CD1c-positive myeloid dendritic cell (primary cell): ENCODE data around the gene PRDM4.

ENCODE experiments used
- DNase-seq: peaks from one replicate; pipeline ENCODE4 v3.0.0-alpha.2; 2016; ENCODE audit errors: extremely low spot score

Gene PRDM4, protein sequence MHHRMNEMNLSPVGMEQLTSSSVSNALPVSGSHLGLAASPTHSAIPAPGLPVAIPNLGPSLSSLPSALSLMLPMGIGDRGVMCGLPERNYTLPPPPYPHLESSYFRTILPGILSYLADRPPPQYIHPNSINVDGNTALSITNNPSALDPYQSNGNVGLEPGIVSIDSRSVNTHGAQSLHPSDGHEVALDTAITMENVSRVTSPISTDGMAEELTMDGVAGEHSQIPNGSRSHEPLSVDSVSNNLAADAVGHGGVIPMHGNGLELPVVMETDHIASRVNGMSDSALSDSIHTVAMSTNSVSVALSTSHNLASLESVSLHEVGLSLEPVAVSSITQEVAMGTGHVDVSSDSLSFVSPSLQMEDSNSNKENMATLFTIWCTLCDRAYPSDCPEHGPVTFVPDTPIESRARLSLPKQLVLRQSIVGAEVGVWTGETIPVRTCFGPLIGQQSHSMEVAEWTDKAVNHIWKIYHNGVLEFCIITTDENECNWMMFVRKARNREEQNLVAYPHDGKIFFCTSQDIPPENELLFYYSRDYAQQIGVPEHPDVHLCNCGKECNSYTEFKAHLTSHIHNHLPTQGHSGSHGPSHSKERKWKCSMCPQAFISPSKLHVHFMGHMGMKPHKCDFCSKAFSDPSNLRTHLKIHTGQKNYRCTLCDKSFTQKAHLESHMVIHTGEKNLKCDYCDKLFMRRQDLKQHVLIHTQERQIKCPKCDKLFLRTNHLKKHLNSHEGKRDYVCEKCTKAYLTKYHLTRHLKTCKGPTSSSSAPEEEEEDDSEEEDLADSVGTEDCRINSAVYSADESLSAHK

GRCh38 chr12:107760809-107761501, at the start of gene PRDM4:
Gene PRDM4, minus strand, starts transcription at chr12:107761137. Its CDS starts 622 bp downstream, at chr12:107760515.
- DNase-seq = peak; percentile 98

- no peak for DNase-seq
Observed at GRCh38 chr12:107807471-107808150, 46.7 kb upstream of the PRDM4 start.

DNA sequence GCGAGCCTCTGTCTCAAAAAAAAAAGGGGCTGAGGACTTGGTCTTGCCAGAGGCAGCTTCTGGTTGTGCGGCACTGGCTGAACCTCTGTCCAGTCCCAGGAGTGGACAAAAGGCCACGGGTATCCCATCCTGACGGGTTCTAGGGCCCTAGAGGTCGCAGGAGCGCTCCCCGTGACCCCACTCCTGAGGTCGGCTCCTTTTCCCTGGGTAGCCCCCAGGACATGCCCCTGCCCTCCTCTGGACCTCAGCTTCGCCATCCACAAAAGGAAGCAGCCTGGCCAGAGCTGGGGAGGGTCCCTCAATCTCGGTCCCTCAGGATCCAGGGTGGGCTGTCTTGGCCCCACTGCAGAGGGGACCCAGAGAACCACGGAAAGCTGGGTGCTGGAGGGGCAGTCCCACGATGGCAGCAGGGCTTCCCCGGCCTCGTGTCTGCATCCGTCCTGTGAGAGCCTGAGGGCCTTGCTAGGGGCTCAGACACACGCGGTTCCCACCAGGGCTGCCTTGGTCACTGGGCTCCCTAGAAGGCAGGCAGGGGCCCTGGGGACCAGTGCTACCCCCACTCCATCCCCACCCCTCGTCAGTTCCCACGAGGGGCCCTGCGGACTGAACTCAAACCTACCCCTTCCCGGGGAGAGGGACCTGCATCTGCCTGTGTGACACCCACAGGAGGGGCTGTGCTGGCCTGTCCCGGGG, 44.7 kb upstream of the PRDM4 start:
- no peak for DNase-seq

DNA sequence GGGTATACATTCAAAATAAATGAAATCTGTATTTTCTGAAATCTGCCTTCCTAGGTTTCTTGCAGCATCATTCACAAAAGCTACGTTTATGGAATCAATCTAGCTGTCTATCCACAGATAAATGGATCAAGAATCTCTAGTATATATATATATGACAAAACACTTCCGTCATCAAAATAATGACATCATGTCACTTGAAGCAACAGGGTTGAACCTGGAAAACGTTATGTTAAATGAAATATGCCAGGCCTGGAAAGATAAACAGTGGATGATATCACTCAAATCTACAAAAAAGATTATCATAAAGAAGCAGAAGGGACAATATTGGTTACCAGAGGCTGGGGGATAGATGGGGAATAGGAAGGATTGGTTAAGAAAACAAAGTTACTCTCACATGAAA, 42.2 kb upstream of the PRDM4 start:
- DNase-seq = no peak

GRCh38 chr12:107801150-107801549, 40.2 kb upstream of the PRDM4 start:
- DNase-seq = no peak

DNA sequence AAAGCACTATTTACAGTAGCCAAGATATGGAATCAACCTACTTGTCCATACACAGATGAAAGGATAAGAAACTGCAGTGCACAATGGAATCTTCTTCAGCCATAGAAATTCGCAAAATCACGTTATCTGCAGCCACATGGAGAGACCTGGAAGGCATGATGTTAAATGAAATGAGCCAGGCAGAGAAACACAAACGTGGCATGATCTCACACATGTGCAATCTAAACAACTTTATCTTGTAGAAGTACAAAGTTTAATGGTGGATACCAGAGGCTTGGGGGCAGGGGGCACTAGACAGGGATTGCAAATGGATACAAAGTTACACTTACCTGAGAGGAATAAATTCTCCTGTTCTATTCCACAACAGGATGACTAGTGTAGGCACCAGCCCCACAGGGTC, 37.6 kb upstream of the PRDM4 start:
- no peak for DNase-seq

- DNase-seq = no peak
Observed at GRCh38 chr12:107794451-107794850, 33.5 kb upstream of the PRDM4 start.

- DNase-seq = no peak
Observed at GRCh38 chr12:107791465-107792089, 30.6 kb upstream of the PRDM4 start.

DNA sequence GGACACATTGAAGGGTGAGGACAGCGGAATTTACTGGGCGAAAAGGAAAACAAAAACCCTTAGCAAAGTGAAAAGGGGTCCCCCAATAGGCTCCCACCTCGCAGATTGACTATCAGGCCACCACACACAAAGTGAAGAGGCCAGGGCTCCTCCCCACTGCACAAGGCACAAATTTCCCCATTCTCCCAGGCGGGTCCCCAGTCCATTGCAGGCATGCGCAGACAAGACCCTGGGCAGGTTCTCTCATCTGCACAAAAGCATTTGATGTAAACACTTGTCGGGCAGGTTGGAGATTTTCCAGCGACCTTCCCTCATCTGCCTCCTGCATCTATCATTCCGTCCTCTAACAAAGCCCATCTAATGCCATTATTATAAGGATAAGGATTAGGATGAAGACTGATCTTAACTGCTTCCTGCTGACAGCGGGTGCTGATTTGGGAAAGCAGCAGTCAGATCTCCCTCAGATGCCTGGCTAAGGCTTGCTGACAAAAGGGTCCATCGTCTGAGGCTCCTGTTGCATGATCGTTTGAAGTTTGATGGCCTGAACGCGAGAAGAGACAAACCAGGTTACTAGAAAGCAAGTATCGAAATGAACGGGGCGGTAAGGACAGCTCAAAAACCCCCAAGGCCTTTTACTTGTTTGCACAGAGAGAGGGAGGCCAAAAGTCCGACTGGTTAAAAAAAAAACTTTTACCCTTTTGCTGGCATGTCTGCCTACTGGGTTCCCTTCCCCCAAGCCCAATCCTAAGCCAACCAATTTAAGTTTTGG, 27.9 kb upstream of the PRDM4 start:
- DNase-seq = no peak

DNA sequence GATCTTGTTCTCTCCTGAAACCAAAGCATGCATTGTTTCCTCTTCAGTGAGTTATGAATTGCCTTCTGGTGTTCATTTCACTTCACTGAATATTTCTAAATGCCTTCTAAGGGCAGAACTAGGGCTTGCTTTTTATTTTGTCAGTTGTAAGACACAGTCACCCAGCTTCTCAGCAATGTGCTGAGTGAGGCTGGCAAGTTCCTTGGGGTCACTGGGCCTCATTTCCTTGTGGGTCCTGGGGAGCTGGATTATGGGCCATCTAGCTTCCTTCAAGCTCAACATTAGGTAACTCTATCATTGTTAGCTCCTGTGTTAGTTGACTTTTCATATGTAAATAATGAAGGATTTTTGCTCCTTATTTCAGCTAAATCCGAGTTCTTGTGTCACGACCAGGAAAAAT, 27.3 kb upstream of the PRDM4 start:
- no peak for DNase-seq

DNA sequence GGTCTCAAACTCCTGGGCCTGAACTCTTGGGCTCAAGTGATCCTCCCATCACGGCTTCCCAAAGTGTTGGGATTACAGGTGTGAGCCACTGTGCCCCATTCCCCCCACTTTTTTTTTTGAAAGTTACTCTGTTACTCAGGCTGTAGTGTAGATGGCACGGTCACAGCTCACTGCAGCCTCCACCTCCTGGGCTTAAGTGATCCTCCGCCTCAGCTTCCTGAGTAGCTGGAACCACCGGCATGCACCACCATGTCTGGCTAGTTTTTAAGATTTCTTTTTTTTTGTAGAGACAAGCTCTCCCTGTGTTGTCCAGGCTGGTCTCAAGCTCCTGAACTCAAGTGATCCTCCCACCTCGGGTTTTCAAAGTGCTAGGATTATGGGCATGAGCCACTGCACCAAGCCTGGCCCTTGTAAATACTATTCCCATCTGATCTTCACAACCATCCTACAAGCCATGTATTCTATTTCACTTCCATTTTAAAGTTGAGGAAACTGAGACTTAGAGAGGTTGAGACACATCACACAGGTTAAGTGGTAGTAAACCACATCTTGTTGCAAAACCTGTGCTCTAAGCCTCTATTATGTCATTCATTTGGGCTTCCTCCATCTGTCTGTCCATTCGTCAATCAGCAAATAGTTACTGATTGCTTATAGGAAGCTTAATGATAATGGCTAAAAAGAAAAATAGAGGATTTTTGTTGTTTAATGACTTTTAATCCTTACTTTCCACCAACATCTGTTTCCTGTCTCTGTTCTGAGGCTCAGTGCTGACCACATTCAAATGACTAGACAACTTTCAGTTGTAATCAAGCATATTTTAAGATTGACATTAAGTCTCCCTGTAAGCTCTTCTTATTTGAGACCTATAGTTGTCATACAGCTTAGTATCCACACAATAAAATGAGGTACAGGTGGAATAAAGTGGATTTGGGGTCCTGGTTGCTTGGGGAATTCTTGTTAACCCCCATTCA, 22.8 kb upstream of the PRDM4 start:
- DNase-seq = no peak

DNA sequence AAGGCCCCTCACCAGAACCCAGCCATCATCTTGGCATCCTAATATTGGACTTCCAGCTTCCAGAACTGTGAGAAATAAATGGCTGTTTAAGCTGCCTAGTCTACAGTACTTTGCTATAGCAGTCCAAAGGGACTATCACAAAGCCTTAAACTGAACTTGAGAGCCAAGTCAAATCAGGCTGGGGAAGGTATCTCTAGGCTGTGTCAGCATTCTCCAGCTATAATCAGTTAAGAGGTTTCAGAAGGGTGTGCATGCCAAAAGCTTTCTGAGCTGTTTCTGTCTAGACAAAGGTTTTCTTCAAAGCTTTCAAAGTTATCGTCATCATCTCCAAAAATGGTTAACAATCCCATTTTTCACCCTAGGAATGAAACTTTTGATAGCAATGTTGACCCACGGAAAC, 21.1 kb upstream of the PRDM4 start:
- no peak for DNase-seq

DNA sequence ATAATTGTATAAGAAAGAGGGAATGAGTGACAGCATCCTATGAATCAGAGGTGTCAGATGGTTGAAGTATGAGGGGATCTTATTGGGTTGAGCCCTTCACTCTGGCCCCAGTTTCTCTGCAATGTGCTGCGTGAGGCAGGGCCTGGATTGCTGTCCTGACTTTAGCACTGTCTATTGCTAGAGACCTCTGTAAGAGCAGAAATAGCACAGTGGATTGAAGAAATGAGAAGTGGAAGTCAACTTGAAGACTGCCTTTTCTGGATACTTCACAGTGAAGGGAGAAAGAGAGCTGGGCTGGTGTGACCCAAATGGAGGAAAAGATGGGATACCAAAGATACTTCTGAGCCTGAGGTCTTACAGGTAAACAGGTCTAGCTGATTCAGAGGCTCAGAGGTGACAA, 19.4 kb upstream of the PRDM4 start:
- peak; percentile 29 for DNase-seq

- DNase-seq = peak; percentile 73
Observed at GRCh38 chr12:107779077-107779831, 18.3 kb upstream of the PRDM4 start.

GRCh38 chr12:107778383-107779025, 17.6 kb upstream of the PRDM4 start:
- peak; percentile 80 for DNase-seq

DNA sequence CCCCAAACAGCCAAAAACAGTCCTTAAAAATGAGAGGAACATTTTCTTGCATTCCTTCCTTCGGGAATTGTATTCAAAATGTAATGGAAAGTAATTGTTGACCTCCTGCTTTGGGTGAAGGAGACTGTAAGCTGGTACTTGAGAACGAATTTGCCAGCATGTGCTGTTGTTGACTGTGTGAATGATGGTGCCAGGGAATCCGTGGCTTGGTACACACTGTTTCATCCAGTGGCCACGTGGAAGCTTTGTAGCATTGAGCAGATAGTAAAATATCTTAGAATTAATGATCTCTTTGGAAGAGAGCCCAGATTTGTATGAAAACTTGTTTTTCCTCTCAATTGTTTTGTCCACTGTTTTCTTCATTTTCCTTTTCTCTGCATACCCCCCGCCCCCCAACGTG, 15.2 kb upstream of the PRDM4 start:
- no peak for DNase-seq

DNA sequence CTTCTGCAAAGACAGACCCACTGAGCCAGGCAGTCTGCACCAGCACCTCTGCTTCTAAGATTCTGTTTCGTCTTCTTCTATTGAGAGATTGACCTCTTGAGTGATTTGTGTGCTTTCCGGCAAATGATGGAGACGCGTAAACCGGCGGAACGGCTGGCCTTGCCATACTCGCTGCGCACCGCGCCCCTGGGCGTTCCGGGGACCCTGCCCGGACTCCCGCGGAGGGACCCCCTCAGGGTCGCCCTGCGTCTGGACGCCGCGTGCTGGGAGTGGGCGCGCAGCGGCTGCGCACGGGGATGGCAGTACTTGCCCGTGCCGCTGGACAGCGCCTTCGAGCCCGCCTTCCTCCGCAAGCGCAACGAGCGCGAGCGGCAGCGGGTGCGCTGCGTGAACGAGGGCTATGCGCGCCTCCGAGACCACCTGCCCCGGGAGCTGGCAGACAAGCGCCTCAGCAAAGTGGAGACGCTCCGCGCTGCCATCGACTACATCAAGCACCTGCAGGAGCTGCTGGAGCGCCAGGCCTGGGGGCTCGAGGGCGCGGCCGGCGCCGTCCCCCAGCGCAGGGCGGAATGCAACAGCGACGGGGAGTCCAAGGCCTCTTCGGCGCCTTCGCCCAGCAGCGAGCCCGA, 14.3 kb upstream of the PRDM4 start:
- peak; percentile 10 for DNase-seq
